ENCODE results near the gene KDM4B. TPM values are rescaled to one million over a fixed set of nuclear protein-coding genes. Genes with fewer than 3 reads are reported as not detected.
"Not testable (repeated sequence)": the region's sequence is repeated elsewhere in the genome, so short reads cannot be mapped to it uniquely, and the experiment has no call there.

Gene KDM4B
- total RNA-seq, 4 donors from 2014 or later, result 29.2 to 43.8 (median 38.7) TPM

GRCh38 chr19:4930664-4931063 is 38.2 kb upstream of the KDM4B start:
- 89 to 96% methylated on average over 5 of the region's 28 CpGs for WGBS, 2 donors (ENCODE audit: low coverage in 1 of 2)

GRCh38 chr19:4932711-4933110 is 36.2 kb upstream of the KDM4B start:
- TF ChIP-seq EP300 (IDR thresholded peaks at IDR 0.05), result no peak
- TF ChIP-seq CTCF (IDR thresholded peaks at IDR 0.05), result no peak
- TF ChIP-seq POLR2AphosphoS5 (IDR thresholded peaks at IDR 0.05), result no peak
- no peak for TF ChIP-seq POLR2A (IDR thresholded peaks at IDR 0.05)
- Histone ChIP-seq H3K9me3 (no peaks in the 10 kb centered on the region), H3K4me3 (no peak overlapping the region), H3K27ac (no peak overlapping the region), H3K27me3 (no peaks in the 10 kb centered on the region), H3K4me1 (no peaks in the 10 kb centered on the region), H3K36me3 (no peaks in the 10 kb centered on the region)
- WGBS, 2 donors (ENCODE audit: low coverage in 1 of 2), result 87 to 95% methylated on average over 6 to 11 of the region's 32 CpGs
- ATAC-seq, result no peak

More at GRCh38 chr19:4930664-4931063, 38.2 kb upstream of the KDM4B start:
- no peaks in the 10 kb centered on the region for H3K9me3 ChIP-seq
- no peaks in the 10 kb centered on the region for H3K36me3 ChIP-seq
- no peaks in the 10 kb centered on the region for H3K27me3 ChIP-seq
- no peak overlapping the region for H3K27ac ChIP-seq
- TF ChIP-seq EP300 (IDR thresholded peaks at IDR 0.05) (no peak), POLR2AphosphoS5 (IDR thresholded peaks at IDR 0.05) (no peak), POLR2A (IDR thresholded peaks at IDR 0.05) (no peak), CTCF (IDR thresholded peaks at IDR 0.05) (no peak)
- H3K4me3 ChIP-seq, result no peak overlapping the region
- no peak for ATAC-seq
- no peaks in the 10 kb centered on the region for H3K4me1 ChIP-seq

GRCh38 chr19:4933528-4933927 is 35.4 kb upstream of the KDM4B start:
- H3K4me1 ChIP-seq, result no peaks in the 10 kb centered on the region
- H3K27me3 ChIP-seq, result no peaks in the 10 kb centered on the region
- ATAC-seq, result no peak
- H3K36me3 ChIP-seq, result no peaks in the 10 kb centered on the region
- no peak overlapping the region for H3K4me3 ChIP-seq
- 79 to 100% methylated on average over 3 of the region's 7 CpGs for WGBS, 2 donors (ENCODE audit: low coverage in 1 of 2)
- H3K9me3 ChIP-seq, result no peaks in the 10 kb centered on the region
- TF ChIP-seq POLR2A (IDR thresholded peaks at IDR 0.05) (no peak), EP300 (IDR thresholded peaks at IDR 0.05) (no peak), CTCF (IDR thresholded peaks at IDR 0.05) (no peak), POLR2AphosphoS5 (IDR thresholded peaks at IDR 0.05) (no peak)
- no peak overlapping the region for H3K27ac ChIP-seq

GRCh38 chr19:4935444-4935843 is 33.5 kb upstream of the KDM4B start:
- H3K4me3 ChIP-seq, result no peak overlapping the region
- H3K9me3 ChIP-seq, result no peaks in the 10 kb centered on the region
- ATAC-seq, result no peak
- 94 to 96% methylated on average over 3 of the region's 8 CpGs for WGBS, 2 donors (ENCODE audit: low coverage in 1 of 2)
- no peak for TF ChIP-seq EP300 (IDR thresholded peaks at IDR 0.05)
- TF ChIP-seq POLR2A (IDR thresholded peaks at IDR 0.05), result no peak
- no peak for TF ChIP-seq CTCF (IDR thresholded peaks at IDR 0.05)
- TF ChIP-seq POLR2AphosphoS5 (IDR thresholded peaks at IDR 0.05), result no peak
- H3K36me3 ChIP-seq, result no peaks in the 10 kb centered on the region
- no peaks in the 10 kb centered on the region for H3K4me1 ChIP-seq
- H3K27ac ChIP-seq, result no peak overlapping the region
- H3K27me3 ChIP-seq, result no peaks in the 10 kb centered on the region

- TF ChIP-seq CTCF (IDR thresholded peaks at IDR 0.05) (no peak), EP300 (IDR thresholded peaks at IDR 0.05) (no peak), POLR2AphosphoS5 (IDR thresholded peaks at IDR 0.05) (no peak), POLR2A (IDR thresholded peaks at IDR 0.05) (no peak)
- no peak overlapping the region for H3K4me3 ChIP-seq
- 83% methylated on average over 1 to 5 of the region's 7 CpGs for WGBS, 2 donors (ENCODE audit: low coverage in 1 of 2)
- no peaks in the 10 kb centered on the region for H3K36me3 ChIP-seq
- no peaks in the 10 kb centered on the region for H3K4me1 ChIP-seq
- no peaks in the 10 kb centered on the region for H3K27me3 ChIP-seq
- no peak overlapping the region for H3K27ac ChIP-seq
- no peaks in the 10 kb centered on the region for H3K9me3 ChIP-seq
- no peak for ATAC-seq
These were observed 31.9 kb upstream of the KDM4B start for GRCh38 chr19:4937060-4937459.

GRCh38 chr19:4938461-4938860 is 30.5 kb upstream of the KDM4B start:
- not testable (repeated sequence) for ATAC-seq, H3K4me3 ChIP-seq, H3K27me3 ChIP-seq, H3K27ac ChIP-seq, H3K9me3 ChIP-seq, H3K4me1 ChIP-seq, H3K36me3 ChIP-seq
- 89 to 94% methylated on average over 3 to 4 of the region's 4 CpGs for WGBS, 2 donors (ENCODE audit: low coverage in 1 of 2)

Data from gastroesophageal sphincter (tissue), 4 donors.